Stimulated activated CD8-positive, alpha-beta memory T cell treated with anti-CD3 and anti-CD28 coated beads, Interleukin-7, amount 100 ng/mL, for 48 hours (primary cell): ENCODE measurements around the gene P3H4.
A peak's percentile ranks its signal among the peaks of the same experiment; 100 is the strongest.
"Not testable (repeated sequence)": the region's sequence is repeated elsewhere in the genome, so short reads cannot be mapped to it uniquely, and the experiment has no call there.

Experiments
- DNase-seq, 2 donors: peaks; one replicate each; pipeline ENCODE4 v3.0.0-alpha.2; 2020; ENCODE audit warnings: low read depth in 1 of 2; ENCODE audit errors: extremely low read depth in 1 of 2

P3H4 gene, protein sequence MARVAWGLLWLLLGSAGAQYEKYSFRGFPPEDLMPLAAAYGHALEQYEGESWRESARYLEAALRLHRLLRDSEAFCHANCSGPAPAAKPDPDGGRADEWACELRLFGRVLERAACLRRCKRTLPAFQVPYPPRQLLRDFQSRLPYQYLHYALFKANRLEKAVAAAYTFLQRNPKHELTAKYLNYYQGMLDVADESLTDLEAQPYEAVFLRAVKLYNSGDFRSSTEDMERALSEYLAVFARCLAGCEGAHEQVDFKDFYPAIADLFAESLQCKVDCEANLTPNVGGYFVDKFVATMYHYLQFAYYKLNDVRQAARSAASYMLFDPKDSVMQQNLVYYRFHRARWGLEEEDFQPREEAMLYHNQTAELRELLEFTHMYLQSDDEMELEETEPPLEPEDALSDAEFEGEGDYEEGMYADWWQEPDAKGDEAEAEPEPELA

DNA sequence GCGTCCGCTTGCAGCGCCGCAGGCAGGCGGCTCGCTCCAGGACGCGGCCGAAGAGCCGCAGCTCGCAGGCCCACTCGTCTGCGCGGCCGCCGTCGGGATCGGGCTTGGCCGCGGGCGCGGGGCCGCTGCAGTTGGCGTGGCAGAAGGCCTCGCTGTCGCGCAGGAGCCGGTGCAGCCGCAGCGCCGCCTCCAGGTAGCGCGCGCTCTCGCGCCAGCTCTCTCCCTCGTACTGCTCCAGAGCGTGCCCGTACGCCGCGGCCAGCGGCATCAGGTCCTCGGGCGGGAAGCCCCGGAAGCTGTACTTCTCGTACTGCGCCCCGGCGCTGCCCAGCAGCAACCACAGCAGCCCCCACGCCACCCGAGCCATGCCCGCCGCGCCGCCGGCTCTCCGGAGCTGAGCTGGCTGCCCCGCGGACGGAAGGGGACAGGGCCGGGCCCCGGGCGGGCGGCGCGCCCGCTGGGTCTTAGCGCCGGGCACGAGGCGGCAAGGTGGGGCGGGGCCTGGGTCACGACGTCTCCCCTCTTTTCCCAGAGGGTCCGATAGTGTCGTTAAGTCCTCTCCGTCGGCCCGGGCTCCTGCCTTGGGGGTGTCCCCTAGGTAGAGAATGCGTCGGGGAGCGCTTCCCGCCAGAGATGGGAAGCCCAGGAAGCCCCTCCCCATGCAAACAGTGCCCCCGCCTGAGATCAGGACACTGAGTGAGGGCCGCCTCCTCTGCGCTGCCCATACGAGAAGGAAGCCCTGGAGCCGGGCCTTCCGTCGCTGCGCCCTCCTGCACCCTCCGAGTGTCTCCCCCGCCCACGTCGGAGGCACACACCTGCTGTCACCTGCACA, at the start of gene P3H4:
Gene P3H4 (minus strand): TSS at position 401 of the 832 bp plus-strand sequence. CDS start 34 bp downstream, at position 367.
- peak in 1 of 2 donors; percentile 41 for DNase-seq

DNA sequence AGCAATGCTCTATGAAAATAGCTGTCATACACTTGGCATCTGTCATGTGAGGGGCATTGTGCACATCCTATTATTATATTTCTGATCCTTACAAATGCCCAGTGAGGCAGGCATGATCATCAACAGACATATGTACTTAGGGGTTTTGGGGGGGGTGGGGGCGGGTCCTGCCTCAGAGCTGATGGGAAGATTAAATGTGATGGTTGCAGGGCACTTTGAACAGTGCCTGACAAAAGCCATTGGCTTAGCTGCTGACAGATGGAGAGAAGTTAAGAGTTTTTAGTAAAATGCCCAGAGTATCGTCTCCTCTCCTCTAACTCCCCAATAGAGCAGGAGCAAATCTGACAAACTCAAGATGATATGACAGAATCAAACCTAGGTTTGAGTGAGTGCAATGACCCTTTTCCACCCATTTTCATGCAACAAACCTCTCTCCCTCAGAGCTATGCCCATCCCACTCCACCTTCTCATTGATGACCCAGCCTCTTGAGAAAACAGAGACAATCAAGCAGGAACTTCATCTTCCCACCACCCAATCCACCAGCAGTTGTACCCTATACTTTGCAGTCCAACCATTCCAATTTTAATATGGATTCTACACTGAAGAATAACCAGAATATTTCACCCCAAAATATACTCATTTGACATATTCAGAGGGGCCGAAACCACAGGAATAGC, 48.6 kb upstream of the P3H4 start:
- DNase-seq: no peak

DNA sequence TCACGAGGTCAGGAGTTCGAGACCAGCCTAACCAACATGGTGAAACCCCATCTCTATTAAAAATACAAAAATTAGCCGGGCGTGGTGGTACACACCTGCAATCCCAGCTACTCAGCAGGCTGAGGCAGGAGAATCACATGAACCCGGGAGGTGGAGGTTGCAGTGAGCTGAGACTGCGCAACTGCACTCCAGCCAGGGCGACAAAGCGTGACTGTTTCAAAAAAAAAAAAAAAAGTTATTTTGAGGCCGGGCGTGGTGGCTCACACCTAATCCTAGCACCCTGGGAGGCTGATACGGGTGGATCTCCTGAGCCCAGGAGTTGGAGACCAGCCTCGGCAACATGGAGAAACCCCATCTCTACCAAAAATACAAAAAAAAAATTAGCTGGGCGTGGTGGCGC, 39.6 kb upstream of the P3H4 start:
- DNase-seq: not testable (repeated sequence)

DNA sequence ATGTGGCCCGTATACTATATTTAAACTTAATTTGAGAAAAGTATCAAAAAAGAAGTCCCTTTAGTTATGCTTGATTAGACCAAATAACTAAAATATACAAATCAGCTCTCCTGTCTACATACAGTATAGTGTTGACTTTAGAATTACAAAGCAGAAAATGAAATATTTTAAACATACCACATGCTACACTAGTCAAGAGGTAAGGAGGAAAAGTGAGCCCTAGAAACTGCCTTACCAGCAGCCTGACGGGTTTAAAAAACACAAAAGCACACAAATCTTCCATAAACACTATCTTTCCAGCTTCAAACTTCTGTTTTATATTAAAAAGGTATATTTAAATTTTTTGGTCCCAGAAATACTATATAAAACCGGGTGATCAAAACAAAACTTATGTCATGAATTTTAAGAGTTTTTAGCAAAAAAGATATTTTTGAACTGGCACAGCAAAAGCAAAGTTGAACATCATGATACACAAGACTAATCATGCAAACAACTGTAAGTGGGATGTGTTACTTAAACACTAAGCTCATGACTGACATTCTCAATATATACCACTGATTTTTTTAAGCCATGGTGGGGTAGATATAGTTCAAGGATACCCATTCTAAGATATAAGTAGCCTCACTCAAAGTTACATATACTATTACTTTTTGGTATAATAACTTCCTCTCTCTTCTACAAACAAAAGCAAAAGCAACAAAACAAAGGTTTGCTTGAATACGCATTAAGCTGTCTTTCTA, 37.7 kb upstream of the P3H4 start:
- DNase-seq: no peak

DNA sequence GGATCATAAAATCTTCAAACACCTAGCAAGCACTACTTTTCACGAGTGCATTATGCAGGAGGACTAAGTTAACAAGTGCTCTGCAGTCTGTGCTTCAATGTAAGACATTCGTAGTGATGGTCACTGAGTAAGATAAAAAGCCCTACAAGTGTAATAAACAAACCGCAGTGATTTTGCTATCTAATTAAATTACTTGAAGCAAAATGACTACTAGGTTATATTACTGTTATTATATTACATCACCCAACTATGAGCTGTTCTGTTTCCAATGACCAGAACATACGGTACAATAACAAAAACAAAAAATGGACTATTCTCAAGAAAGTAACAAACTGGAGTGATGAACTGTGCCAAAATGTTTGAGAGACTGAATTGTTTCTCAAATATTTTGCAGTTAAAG, 37.0 kb upstream of the P3H4 start:
- DNase-seq: no peak

DNA sequence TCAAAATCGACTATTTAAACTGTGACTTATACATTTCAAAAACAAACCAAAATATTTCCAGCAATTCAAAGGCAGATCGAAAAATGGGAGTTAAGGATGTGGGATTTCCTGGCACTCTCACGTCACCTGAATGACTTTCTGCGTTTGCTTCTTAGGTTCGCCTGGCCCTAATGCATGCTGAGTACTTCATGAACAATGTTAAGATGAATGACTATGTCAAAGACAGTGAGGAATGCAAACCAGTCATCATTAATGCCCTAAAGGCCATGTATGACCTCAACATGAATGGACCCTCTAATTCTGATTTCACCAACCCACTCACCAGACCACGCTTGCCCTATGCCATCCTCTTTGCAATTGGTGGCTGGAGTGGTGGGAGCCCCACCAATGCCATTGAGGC, 33.2 kb upstream of the P3H4 start:
- DNase-seq: no peak

DNA sequence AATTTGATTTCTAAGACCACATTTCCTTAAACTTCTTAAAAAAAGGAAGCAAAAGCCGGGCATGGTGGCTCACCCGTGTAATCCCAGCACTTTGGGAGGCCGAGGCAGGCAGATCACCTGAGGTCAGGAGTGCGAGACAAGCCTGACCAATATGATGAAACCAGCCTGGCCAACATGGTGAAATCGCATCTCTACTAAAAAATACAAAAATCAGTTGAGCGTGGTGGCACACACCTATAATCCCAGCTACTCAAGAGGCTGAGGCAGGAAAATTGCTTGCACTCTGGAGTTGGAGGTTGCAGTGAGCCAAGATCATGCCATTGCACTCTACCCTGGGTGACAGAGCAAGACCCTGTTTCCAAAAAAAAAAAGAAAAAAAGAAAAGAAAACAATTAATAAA, 29.0 kb upstream of the P3H4 start:
- not testable (repeated sequence) for DNase-seq

DNA sequence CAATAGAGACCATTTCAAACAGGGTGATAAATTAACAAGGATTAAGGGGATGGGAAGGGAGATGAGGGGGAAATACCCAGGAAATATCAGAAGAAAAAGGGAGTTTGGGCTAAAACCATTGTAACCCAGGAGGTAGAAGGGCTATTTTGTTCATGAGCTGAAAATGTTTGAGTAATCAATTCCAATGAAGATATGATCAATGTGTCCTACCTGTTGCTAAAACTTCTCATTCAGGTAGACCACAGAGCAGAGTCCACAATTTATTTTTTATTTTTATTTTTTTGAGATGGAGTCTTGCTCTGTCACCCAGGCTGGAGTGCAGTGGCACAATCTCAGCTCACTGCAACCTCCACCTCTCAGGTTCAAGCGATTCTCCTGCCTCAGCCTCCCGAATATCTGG, 27.7 kb upstream of the P3H4 start:
- not testable (repeated sequence) for DNase-seq

DNA sequence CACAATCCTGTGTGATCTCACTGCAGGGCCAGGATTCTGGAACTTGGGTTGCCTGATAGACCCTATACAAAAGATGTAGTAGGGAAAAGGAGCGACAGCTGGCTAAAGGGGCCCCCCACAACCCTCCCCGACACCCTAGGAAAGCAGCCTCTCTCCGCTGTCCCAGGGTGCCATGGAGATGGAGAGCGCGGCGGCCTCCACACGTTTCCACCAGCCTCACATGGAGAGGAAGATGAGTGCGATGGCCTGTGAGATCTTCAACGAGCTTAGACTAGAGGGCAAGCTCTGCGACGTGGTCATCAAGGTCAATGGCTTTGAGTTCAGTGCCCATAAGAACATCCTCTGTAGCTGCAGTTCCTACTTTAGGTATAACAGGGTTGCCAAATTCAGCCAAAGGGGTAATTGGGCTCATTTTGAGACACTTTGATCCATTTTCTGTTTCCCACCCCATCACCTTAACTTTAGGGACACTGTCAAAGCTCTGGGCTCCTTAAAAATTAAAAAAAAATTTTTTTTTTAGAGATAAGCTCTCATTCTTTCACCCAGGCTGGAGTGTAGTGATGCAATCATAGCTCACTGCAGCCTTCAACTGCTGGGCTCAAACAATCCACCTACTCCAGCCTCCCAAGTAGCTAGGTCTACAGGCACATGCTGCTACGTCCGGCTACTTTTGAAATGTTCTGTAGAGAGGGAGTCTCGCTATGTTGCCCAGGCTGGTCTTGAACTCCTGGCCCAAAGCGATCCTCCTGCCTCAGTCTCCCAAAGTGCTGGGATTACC, 26.2 kb upstream of the P3H4 start, which contains the start of gene KLHL10:
Gene KLHL10 (plus strand): TSS at position 65 of the 778 bp plus-strand sequence. CDS start 108 bp downstream, at position 173.
- DNase-seq: no peak

DNA sequence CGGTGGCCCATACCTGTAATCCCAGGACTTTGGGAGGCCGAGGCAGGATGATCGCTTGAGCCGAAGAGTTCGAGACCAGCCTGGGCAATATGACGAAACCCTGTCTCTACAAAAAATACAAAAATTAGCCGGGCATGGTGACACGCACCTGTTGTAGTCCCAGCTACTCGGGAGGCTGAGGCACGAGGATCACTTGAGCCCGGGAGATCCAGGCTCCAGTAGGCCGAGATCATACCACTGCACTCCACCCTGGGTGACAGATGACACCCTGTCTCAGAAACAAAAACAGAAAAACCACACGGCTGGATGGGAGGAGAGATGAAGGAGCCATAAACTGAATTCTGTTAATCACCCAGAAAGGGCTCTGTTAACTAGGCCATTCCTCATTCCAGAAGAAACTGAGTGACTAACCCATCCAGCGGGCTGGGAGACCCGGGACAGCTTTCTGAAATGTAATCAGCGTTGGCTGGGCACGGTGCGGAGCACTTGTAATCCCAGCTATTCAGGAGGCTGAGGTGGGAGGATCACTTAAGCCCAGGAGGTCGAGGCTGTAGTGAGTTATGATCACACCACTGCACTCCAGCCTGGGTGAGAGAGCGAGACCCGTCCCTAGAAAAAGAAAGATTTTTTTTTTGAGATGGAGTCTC, 24.9 kb upstream of the P3H4 start:
- no peak for DNase-seq

DNA sequence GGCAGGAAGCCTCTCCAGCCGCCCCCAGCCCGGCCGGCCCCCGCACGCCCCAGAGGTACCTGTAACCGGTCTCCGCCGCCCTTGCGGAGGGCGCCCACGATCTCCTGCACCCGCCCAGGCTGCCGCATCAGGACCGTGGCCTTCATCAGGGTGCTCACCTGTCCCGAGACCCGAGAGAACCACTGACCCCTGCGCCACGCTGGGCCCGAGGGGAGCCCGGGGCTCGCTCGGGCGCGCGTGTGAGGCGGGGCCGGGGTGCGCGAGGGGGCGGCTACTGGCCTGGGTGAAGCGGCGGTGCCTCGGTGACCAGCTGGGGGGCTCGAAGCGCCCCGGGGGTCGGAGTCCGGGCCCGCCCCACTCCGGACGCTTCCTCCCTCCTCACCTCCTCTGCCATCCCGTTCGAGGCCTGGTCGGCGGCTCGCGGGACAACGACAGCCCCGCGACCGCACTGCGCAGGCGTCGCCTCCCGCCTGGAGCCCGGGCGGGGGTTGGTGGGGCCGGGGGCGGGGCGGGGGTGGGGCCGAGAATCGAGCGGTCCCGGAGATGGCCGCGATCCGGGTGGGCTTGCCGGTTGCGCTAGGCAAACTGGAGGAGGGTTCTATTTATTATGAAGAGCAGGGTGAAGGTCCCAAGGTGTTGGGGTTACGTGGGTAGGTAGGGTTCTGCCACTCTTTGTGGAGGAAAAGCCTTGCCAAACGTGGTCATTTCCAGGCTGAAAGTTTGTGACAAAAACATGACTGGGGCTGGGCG, 24.2 kb upstream of the P3H4 start, which contains the start of gene NT5C3B:
Gene NT5C3B (minus strand): TSS at position 433 of the 750 bp plus-strand sequence. CDS start 39 bp downstream, at position 394.
- DNase-seq: peak in 1 of 2 donors; percentile 41

DNA sequence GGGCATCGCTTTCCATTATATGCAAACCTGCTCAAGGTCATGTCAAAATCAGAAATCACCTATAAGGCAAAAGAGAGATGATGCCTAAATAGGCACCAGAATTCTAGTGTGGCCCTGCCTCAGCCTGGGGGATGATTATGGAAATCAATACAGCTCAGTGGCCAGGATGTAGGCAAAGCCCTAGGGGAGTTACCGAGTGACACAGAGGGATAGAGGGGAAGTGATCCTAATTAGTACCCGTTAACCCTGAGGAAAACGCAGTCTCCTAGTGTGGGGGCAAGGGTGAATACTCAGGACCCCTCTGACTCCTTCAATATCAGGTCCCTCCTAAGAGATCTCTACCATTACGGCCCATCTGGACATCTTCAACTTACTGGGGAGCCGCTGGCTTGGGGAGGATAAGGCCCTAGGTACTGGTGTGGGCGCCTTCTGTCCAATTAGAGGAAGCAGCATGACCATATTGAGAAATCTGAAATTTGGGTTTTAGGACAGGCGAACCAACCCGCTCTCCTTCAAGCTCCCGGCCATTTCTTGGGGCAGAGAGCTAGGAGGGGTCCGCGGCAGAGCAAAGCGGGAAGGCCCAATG, 23.6 kb upstream of the P3H4 start:
- DNase-seq: no peak

DNA sequence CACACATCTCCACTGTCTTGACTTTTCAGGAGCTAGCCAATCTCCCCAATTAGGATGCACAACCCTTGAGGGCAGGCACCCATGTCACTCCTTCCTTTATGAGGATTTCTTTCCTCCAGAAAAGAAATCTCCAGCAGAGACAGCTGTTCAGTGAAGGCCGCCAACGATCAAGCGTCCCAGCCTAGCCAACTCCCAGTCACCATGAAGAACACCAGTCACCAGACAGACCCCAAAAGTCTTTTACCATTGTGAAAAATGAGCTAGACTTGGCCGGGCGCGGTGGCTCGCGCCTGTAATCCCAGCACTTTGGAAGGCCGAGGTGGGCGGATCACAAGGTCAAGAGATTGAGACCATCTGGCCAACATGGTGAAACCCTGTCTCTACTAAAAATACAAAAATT, 18.2 kb upstream of the P3H4 start:
- not testable (repeated sequence) for DNase-seq

DNA sequence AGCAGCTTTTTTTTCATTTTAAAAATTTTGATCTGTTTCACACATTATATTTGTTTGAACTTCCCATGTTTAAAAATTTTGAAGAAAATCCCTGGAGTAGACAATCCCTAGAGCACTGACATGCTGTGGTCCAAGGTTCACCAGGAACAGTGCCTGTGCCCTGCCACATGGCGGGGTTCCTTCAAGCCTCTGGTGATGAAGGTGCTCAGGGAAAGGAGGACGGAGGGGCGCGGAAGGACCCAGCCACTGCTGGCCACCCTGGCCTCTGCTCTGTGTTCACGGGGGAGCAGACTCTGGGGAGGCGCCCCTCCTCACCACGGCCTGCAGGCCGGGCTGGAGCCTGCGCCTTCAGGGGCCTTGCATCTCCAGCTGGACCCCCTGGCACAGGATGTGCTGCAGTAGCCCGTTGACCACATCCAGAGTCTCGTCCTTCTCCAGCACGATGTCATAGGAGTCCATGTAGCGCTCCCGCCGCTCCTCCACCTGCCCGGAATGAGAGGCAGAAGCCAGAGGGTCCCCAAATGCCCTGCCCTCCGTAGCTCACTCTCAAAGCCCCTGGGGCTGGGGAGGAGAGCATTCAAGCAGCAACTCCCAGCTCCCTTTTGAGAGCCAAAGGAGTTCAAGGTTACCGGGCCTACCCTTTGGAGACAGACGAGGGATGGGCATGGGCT, 13.6 kb upstream of the P3H4 start:
- no peak for DNase-seq

DNA sequence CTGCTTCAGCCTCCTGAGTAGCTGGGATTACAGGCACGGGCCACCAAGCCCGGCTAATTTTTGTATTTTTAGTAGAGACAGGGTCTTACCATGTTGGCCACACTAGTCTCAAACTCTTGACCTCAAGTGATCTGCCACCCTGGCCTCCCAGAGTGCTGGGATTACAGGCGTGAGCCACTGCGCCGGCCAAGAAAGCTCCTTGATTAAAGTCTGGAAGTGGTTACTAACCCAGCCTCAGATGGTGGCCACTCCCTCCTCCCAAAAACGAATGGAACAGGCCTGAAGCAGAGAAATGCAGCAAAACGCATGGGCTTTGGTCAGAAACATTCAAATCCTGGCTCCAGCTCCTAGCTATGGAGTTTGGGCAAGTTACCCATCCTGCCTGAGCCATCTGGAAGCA, 12.3 kb upstream of the P3H4 start:
- no peak for DNase-seq

DNA sequence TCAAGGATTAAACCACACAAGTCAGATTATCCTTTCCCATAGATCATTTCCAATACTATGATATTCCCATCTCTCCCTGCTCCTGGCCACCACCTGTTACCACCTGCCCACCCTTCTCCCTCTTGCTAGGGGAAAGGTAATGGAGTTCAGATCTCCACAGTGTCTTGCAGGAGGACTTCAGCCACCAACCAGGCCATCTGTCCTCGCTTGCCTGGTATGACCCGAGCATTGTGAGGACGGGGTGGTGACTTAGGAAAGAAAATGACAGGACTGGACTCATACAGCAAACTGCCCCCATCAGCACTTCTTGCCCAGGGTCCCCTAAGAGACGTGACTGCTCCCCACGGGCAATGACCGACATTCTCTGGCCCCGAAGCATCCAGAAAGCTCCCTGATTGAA, 11.8 kb upstream of the P3H4 start:
- no peak for DNase-seq

DNA sequence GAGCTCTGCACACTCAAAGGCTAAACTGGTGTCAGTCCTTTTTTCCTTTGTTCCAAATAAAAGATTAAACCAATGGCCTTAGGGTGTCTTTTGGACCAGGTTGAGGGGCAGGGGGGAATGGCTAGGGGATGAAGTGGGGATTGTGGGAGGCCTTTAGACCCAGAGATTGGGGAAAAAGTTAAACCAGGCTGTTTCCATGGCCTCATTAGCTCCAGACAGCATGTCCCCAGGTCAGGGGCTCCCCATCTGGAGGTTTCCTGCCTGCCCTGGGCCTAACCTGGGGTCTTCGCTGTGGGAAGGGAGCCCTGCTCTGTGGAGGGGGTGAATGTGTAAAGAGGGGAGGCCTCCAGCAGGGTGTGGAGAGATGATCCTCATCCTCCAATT, 11.4 kb upstream of the P3H4 start:
- DNase-seq: no peak
